HG03460 (cell line): ENCODE data around the gene RPS26.
"Not testable (repeated sequence)": the region's sequence is repeated elsewhere in the genome, so short reads cannot be mapped to it uniquely, and the experiment has no call there.

Source experiments
- ATAC-seq: cut with Tn5 transposase; IDR thresholded peaks from one replicate; pipeline ENCODE4 v1.9.1; 2021; ENCODE audit not compliant: unreplicated experiment

The RPS26 gene

DNA sequence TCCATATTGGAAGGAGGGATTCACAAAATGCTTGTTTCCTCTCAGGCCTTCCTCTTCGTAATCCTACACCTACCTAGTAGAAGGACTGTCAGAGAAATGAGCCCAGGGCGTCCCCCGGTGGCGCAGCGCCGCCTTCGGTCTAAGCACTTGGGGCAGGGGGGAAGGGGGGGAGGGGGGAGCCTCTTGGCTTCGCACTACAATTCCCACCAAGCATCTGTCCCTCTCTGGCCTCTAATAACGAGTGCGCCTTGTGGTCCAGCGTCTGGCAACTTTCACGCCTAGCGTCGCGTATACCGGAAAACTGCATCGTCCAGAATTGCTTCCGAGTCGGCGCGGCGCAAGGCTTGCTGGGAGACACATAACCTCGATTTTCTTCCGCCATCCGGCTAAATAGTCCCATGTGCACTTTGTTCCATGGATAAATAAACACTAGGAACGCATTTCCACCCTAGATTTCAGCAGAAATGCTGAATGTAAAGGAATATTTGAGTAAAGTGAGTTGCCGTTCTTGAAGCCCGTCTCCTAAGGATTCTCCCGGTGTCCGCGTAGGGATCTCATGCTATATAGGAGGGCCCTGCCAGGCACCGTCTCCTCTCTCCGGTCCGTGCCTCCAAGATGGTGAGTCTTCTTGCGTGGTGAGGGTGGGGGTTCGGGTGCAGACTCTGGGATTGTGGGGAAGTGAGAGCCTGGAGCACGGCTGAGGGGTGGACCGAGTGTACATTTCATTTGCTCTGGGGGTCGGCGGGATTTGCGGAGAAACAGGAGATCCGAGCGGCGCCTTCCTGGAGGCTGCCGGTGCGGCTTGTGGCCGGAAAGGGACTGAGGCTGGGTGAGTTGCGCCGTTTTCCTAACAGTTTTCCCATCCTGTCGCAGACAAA is at the start of gene RPS26:
Gene RPS26 (plus strand): TSS at position 367 of the 878 bp plus-strand sequence. CDS start 249 bp downstream, at position 616.
- ATAC-seq: peak; percentile 94

- ATAC-seq: no peak
Measured at GRCh38 chr12:55993230-55993853, 48.4 kb upstream of the RPS26 start.

- ATAC-seq: no peak
Measured at GRCh38 chr12:55995366-55995765, 46.4 kb upstream of the RPS26 start.

GRCh38 chr12:55996201-55996714 is 45.5 kb upstream of the RPS26 start:
- no peak for ATAC-seq

GRCh38 chr12:55996715-55997534 is 44.8 kb upstream of the RPS26 start, which contains the start of gene SUOX:
SUOX (plus strand) TSS chr12:55997276; CDS start chr12:56002222, 4,946 bp downstream.
- ATAC-seq: peak; percentile 99

- ATAC-seq: no peak
Measured at GRCh38 chr12:55997535-55997859, 44.2 kb upstream of the RPS26 start.

DNA sequence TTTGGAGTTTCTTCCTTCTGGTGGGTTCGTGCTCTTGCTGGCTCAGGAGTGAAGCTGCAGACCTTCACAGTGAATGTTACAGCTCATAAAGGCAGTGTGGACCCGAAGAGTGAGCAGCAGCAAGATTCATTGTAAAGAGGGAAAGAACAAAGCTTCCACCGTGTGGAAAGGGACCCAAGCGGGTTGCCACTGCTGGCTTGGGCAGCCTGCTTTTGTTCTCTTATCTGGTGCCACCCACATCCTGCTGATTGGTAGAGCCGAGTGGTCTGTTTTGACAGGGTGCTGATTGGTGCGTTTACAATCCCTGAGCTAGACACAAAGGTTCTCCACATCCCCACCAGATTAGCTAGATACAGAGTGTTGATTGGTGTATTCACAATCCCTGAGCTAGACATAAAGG is 42.2 kb upstream of the RPS26 start:
- ATAC-seq: not testable (repeated sequence)

GRCh38 chr12:55999999-56000540 is 41.6 kb upstream of the RPS26 start:
- ATAC-seq: not testable (repeated sequence)

- ATAC-seq: no peak
Measured at GRCh38 chr12:56001487-56002100, 40.1 kb upstream of the RPS26 start.

GRCh38 chr12:56003376-56003775 is 38.3 kb upstream of the RPS26 start:
- ATAC-seq: not testable (repeated sequence)

DNA sequence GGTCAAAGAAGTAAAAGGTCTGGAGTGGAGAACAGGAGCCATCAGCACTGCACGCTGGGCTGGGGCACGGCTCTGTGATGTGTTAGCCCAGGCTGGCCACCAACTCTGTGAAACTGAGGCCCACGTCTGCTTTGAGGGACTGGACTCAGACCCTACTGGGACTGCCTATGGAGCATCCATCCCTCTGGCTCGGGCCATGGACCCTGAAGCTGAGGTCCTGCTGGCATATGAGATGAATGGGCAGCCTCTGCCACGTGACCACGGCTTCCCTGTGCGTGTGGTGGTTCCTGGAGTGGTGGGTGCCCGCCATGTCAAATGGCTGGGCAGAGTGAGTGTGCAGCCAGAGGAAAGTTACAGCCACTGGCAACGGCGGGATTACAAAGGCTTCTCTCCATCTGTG is 37.5 kb upstream of the RPS26 start:
- no peak for ATAC-seq

DNA sequence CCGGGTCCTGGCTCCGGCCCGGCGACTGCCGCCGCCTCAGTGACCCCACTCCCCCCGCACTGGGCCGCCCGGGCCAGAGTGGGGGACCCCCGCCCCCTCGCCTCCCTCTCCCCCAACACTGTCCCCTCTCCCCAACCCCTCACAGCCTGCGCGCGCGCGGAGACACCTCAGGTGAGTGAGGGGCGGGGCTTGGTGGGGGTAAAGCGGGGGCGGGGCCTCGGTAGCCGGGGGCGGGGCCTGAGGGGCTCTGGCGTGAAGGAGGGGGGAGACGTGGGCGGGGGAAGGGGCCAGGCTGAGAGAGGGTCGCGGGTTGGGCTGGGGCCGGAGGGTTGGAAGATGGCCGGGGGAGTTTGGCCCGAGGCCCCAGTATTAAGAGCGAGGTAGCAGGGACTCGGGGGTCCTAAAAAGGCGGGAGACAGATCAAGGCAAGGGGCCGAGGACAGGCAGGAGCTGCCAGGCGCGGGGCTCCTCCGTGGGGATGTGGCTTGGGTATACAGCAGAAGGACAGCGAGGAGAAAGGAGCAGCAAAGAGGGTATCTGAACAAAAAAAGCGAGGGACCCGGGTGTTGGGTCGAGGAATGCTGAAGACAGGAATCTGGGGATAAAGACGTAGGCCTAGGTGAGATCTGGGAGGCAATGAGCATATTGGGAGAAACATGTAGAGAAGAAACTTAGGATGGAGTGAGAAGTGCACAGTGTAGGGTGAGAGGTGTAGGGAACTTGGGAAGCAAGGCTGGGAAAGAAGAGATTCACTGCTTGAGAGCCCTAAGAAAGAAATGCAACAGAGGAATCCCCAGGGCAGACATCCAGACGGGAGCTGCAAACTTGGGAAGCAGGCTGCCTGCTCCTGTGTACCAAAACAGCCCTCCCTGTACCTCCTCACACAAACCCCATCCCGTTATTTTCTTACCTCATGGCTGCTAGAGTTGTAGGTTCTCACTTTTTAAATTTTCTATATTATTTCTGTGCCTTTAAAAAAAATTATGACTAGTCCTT is 33.9 kb upstream of the RPS26 start:
- ATAC-seq: peak; percentile 60

DNA sequence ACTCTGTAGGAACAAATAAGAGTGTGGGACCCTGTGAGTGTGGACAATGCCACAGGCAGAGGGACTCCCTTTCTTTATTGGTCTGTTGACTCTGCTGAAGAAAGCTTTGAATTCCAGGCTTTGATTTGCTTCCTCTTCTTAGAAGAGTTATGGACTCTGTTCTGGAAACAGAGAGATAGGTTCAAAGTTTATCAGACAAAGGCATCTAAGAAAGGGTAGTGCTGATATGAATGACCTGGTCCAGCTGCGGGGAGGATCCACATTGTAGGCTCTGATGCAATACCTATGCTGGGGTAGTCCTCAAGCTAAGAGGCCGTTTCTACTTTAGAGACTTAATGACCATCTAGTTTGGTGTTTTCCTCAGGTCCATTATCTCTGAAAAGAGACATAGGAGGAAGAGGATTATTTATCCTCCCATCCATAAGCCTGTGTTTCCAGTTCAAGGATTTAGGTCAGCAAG is 31.6 kb upstream of the RPS26 start:
- ATAC-seq: no peak

DNA sequence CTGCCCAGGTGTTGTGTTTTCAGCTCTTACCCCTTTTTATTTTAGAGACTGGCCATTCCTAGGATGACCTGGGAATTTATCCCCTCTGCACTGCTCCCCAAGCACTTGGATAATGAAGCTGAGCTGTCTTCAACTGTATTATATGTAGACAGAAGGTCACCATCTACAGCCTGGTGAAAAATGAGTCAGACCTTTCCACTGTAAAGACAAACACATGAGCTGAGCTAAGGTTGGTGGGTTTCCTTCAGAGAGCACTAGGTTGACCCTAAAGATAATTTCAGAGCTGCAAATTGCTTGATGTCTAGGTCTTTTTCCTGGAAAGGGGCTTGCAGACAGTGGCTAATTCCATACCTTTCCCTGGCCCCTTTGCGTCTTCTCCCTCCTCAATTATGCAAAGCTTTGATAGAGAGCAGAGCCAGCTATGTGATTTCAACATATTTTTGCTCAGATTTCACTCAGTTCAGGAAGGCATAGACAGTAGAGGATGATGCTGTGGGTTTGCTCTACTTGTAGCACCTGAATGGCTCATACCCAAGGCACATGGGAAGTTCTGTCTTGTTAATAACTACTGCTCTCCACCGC is 30.1 kb upstream of the RPS26 start:
- no peak for ATAC-seq

DNA sequence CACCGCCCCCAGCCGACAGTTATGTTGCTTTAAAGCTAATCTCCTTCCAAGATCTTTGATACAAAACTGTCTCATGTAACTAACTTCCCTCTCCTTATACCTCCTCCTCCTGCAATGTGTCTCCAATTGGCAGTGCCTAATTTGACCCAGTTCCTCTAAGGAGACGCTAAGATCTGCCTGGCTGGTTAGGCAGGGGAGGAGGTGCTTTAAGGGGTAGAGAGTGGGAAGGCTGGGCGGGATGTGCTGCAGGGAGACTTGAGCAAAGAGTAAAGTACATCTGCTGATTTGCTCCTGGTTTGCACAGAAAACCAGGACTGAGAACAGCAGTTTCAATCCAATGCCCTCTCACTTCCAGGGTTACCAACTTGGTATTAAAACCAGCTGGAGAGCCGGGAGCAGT is 28.2 kb upstream of the RPS26 start:
- no peak for ATAC-seq

DNA sequence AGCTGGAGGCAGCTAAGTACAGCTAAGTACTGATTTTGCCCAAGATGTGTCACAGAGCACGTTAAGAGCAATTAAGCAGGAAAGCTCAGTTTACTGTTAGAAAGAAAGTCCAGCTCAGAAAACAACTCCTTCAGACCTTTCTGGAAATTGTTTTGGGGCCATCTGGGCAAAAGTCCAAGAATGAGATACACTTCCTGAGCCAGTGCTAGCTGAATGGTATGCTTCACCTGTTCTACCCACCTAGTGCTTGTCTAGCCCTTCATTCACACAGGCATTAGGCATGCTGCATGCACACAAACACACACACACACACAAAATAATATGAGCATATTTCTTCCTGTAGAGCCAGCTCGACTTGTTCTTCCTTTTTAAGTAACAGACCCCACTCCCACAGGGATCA is 27.5 kb upstream of the RPS26 start:
- ATAC-seq: no peak

DNA sequence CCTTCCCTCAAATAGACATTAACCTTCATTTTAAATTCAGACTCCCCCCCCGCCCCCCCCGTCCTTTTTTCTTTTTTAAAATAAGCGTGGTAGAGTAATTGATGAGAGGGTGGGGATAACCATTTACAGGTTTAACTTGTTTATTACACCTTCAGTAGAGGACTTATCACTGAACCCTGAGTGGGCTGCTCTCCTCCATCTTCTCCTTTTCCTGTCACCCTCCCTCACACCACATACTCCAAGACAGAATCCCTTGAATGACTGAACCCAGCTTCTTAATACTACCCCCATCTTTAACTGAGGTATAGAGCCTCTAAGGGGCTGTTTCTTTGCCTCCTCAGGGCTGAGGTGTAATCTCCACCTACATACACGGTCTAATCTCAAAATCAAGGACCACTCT is 24.5 kb upstream of the RPS26 start:
- no peak for ATAC-seq

DNA sequence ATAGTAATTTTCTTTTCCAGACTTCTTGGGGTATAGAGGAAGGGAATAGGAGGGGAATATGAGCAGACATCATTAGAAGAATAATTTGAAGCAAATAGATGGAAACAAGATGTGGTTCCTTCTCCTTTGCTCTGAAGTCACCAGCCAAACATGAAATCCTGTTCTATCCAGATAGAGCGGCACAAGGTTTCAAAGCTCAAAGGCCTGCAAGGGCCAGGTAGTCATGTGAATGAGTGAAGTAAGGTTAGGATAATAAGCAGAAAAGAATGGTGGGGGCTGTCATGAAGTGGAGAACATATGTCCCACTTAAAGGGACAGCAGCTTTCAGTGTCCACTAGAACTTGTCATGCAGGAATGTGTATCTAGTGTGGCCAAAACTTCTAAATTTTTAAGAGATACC is 23.4 kb upstream of the RPS26 start:
- no peak for ATAC-seq
